ENCODE results near the gene TMEM87A. TPM values are rescaled to one million over a fixed set of nuclear protein-coding genes. Genes with fewer than 3 reads are reported as not detected.

TMEM87A gene
- total RNA-seq, 4 donors from 2014 or later, result 40.7 to 57.5 (median 47.7) TPM

DNA sequence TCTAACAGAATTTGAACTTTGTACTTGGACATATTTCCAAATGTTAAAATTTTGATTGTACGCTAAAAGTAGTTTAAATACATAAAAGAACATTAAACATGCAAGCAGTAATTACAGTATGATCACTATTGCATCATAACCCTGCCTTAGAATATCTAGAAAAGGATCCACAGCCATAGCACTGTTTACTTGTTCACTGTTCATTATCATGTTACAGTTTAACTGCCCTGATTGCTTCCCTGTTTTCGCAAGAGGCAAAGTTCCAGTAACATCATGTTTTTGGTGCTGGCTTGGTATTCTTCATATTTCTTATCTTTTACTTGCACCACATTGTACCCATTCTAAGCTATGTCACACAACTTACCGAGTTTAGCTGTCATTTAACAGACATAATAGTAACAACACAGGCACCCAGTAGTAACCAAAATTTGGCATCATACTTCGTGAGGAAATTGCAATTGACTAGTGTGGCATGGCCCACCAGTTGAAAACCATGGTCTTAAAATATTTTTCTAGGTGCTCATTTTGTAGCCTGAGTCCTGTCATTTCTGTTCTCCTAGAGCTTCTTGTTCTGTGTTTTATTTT is 13.3 kb upstream of the TMEM87A start:
- Histone ChIP-seq H3K27ac (replicated peaks in 1 of 4) (no peak overlapping the region), H3K27me3 (no peaks in the 10 kb centered on the region), H3K4me1 (no peaks in the 10 kb centered on the region), H3K4me3 (no peak overlapping the region), H3K36me3 (peaks cover 20 to 89% (median 48%) of the 10 kb centered on the region in 4 donors), H3K9me3 (no peaks in the 10 kb centered on the region)
- WGBS, result 87% methylated on average over 4 of the region's 4 CpGs
- DNase-seq (ENCODE audit: extremely low spot score), result no peak
- intact Hi-C loops (cut with DNase I), result no loop called here
- TF ChIP-seq POLR2AphosphoS5 (IDR thresholded peaks at IDR 0.05), result no peak
- no peak for TF ChIP-seq POLR2A (IDR thresholded peaks at IDR 0.05; ENCODE audit: low read depth)
- no peak for TF ChIP-seq EP300 (IDR thresholded peaks at IDR 0.05)
- no peak for TF ChIP-seq CTCF (IDR thresholded peaks at IDR 0.05)

DNA sequence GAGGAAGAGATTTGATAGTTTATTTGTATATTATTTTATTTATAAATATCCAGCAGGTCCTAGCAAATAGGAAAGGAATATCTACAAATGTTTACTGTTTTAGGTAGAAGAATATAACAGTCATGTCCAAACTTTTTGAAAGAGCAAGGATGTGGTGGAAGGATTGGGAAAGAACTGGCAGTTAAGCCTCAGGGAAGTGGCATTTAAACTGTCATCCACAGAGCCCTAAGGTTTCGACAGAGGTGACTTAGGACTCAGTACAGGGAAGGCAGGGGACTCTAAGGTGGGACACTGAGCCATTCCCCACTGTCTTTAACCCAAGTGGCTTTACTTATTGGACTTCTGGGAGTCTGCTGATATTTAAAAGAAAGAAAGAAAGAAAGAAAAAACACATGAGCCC is 11.8 kb upstream of the TMEM87A start:
- Histone ChIP-seq H3K36me3 (peaks cover 20 to 89% (median 58%) of the 10 kb centered on the region in 4 donors), H3K27me3 (no peaks in the 10 kb centered on the region), H3K9me3 (no peaks in the 10 kb centered on the region), H3K27ac (replicated peaks in 1 of 4) (no peak overlapping the region), H3K4me1 (no peaks in the 10 kb centered on the region), H3K4me3 (no peak overlapping the region)
- TF ChIP-seq EP300 (IDR thresholded peaks at IDR 0.05) (no peak), CTCF (IDR thresholded peaks at IDR 0.05) (no peak), POLR2A (IDR thresholded peaks at IDR 0.05; ENCODE audit: low read depth) (no peak)
- intact Hi-C loops (cut with DNase I), result no loop called here
- WGBS, result 76% methylated on average over 1 of the region's 1 CpG
- no peak for DNase-seq (ENCODE audit: extremely low spot score)

DNA sequence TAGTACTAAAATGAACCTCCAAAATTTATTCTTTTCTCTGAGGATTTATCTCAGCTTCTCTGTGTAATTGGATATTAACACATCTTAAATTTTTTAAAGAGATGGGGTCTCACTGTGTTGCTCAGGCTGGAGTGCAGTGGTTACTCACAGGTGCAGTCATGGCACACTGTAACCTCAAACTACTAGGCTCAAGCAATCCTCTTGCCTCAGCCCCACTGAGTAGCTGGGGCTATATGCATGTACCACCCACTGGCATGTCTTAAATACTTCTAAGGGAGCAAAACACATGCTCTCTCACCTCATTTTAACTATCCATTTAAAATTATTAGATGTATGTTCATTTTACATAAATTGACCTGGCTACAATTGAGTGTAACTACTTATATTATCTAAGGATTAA is 11.3 kb upstream of the TMEM87A start:
- H3K9me3 ChIP-seq, result no peaks in the 10 kb centered on the region
- intact Hi-C loops (cut with DNase I), result no loop called here
- H3K4me3 ChIP-seq, result no peak overlapping the region
- no peak overlapping the region for H3K27ac ChIP-seq (replicated peaks in 1 of 4)
- no peaks in the 10 kb centered on the region for H3K4me1 ChIP-seq
- no peak for TF ChIP-seq CTCF (IDR thresholded peaks at IDR 0.05)
- TF ChIP-seq EP300 (IDR thresholded peaks at IDR 0.05), result no peak
- no peak for TF ChIP-seq POLR2AphosphoS5 (IDR thresholded peaks at IDR 0.05)
- no peak for TF ChIP-seq POLR2A (IDR thresholded peaks at IDR 0.05; ENCODE audit: low read depth)
- no peak for DNase-seq (ENCODE audit: extremely low spot score)
- H3K36me3 ChIP-seq, result peaks cover 20 to 88% (median 60%) of the 10 kb centered on the region in 4 donors
- no peaks in the 10 kb centered on the region for H3K27me3 ChIP-seq

DNA sequence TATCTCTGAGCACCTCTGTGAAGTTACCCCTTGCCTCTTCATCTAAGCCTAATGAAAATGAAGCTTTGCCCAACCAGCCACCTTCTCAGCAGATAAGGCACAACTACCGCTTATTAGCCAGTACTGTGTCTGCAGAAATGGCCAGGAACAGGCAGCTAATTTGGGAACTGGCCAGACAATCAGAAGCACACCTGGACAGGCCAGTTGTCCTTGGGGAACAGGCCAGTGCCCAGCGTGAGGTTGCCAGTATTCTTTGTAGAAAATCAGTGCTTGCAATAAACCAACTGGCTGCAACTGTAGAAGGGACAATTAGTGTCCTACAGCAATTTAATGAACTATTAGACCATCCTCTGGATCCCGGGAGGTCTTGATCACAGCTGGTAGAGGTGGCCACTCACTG is 10.4 kb upstream of the TMEM87A start:
- Histone ChIP-seq H3K4me1 (no peaks in the 10 kb centered on the region), H3K9me3 (no peaks in the 10 kb centered on the region), H3K27me3 (no peaks in the 10 kb centered on the region), H3K27ac (replicated peaks in 1 of 4) (no peak overlapping the region), H3K4me3 (no peak overlapping the region), H3K36me3 (peaks cover 20 to 88% (median 60%) of the 10 kb centered on the region in 4 donors)
- no peak for TF ChIP-seq CTCF (IDR thresholded peaks at IDR 0.05)
- no peak for TF ChIP-seq POLR2A (IDR thresholded peaks at IDR 0.05; ENCODE audit: low read depth)
- no peak for TF ChIP-seq POLR2AphosphoS5 (IDR thresholded peaks at IDR 0.05)
- TF ChIP-seq EP300 (IDR thresholded peaks at IDR 0.05), result no peak
- WGBS, result 96% methylated on average over 3 of the region's 3 CpGs
- DNase-seq (ENCODE audit: extremely low spot score), result no peak
- intact Hi-C loops (cut with DNase I), result no loop called here

- Histone ChIP-seq H3K4me3 (no peak overlapping the region), H3K36me3 (peaks cover 15 to 87% (median 61%) of the 10 kb centered on the region in 4 donors), H3K27me3 (no peaks in the 10 kb centered on the region), H3K4me1 (no peaks in the 10 kb centered on the region), H3K9me3 (no peaks in the 10 kb centered on the region), H3K27ac (replicated peaks in 1 of 4) (no peak overlapping the region)
- DNase-seq (ENCODE audit: extremely low spot score), result no peak
- intact Hi-C loops (cut with DNase I), result no loop called here
- WGBS, result 69% methylated on average over 5 of the region's 5 CpGs
- TF ChIP-seq POLR2AphosphoS5 (IDR thresholded peaks at IDR 0.05) (no peak), EP300 (IDR thresholded peaks at IDR 0.05) (no peak), CTCF (IDR thresholded peaks at IDR 0.05) (no peak), POLR2A (IDR thresholded peaks at IDR 0.05; ENCODE audit: low read depth) (no peak)
Observed at GRCh38 chr15:42282926-42283325, 9.7 kb upstream of the TMEM87A start.

Data from esophagus muscularis mucosa (tissue), 4 donors.